NCI-H2029 treated with DMSO at 0.1 percent for 48 hours (cell line): ENCODE data around the gene TBC1D8B.
"Not testable (repeated sequence)": the region's sequence is repeated elsewhere in the genome, so short reads cannot be mapped to it uniquely, and the experiment has no call there.

ENCODE experiments used
- DNase-seq: peaks from one replicate; lab custom pipeline; 2025; lab: John Stamatoyannopoulos, UW

Gene TBC1D8B

DNA sequence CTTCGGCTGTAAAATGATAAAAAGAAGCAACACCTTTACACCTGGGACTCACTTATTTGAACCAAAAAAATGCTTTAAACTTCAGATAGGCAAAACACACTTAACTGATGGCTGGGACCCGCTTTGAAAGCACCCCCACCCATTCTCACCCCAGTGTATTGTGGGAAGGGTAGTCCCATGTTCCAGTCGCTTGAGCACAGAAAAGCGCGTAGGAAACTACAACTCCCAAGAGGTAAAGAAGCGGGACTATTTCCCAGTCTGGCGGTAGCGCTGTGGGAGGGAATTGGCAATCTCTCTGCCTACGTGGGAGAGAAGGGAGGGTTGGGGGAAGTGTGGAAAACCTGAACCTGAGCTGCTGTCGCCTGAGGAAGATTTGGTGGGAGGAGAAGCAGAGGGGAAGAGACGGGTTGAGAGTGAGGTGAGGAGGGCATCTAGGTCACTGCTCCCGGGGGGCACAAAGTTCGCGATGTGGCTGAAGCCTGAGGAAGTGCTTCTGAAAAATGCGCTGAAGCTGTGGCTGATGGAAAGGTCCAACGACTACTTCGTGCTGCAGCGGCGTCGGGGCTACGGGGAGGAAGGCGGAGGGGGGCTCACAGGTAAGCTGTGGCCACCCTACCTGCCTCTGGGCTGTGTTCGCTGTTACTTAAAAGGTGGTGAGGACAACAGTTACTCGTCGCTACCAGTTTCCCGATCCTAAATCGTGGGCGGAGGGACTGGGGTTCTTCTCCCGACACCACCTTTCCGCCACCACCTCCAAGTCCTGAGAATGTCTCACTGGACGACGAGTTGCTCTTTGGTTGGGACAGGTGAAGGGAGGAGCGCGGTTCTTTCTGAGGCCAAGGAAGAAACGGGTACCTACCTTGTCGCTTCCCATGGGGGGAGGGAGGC, at the start of gene TBC1D8B:
Gene TBC1D8B (plus strand): TSS at position 286 of the 888 bp plus-strand sequence. CDS start 181 bp downstream, at position 467.
- peak; percentile 48 for DNase-seq

DNA sequence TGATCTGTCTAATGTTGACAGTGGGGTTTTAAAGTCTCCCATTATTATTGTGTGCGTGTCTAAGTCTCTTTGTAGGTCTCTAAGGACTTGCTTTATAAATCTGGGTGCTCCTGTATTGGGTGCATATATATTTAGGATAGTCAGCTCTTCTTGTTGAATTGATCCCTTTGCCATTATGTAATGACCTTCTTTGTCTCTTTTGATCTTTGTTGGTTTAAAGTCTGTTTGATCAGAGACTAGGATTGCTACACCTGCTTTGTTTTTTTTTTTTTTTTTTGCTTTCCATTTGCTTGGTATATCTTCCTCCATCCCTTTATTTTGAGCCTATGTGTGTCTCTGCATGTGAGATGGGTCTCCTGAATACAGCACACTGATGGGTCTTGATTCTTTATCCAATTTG, 33.2 kb upstream of the TBC1D8B start:
- DNase-seq = not testable (repeated sequence)

DNA sequence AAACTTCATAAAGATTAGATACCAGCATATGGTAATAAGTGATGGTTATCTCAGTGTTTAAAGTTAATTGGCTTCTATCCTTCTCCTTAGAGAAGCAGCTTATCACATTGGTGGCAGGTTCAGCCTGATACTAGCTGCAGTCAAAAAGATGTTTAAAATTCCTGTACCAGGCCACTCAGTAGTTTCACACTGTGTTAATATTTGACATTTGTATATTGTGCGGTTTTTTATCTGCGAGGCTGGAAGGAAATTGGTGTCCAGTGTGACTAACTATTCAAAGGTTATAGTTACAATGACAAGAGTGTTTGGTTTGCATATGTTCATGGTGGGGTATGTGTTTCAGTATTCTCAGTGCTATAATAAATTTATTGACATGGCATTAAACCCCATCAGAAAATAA, 27.5 kb upstream of the TBC1D8B start:
- no peak for DNase-seq

DNA sequence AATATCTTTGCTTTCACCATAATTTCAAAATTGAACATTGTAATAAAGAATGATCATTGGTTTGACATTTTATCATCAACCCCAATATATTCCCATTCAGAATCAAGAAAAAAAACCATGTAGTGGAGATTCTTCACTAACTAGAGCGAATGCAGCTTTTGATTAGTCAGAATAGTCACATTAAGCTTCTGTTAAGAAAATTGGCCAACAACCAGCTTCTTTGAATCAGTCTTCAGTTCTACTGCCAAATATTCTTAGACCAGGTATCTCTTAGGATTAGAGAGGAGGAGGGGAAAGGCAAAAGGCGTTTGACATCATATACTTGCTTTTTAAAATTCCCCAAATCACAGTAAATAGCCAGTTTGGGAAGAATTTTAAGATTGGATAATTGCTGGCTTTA, 22.2 kb upstream of the TBC1D8B start:
- DNase-seq = no peak

DNA sequence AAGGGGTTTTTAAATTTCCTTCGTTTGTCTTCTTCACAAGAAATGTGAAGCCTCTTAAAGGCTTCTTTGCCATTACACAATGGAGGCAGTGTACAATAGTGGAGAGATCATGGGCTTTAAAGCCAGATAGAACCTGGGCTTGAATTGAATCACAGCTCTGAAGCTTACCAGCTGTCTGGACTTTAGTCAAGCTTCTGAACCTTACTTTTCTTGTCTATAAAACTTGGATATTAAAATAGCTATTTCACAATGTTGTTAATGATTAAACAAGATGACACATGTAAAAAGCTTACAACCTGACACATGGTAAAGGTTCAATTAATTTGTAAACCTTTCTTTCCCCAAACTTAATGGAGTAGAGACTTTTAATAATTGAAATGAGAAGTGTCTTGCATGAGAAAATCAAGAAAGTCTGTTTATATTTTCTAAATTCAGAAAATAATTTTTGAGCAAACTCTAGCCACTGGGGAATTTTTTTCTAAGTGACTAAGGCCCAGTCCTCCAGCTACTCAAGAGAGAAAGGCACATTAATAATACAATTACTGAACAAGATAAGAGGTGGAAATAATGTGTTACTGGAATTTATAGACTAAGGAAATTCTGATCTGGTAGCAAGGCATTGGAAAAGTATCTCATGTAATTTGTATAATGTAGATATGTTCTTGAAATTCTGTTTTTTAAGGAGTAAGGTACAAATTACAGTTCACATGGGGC, 21.7 kb upstream of the TBC1D8B start:
- DNase-seq = no peak

DNA sequence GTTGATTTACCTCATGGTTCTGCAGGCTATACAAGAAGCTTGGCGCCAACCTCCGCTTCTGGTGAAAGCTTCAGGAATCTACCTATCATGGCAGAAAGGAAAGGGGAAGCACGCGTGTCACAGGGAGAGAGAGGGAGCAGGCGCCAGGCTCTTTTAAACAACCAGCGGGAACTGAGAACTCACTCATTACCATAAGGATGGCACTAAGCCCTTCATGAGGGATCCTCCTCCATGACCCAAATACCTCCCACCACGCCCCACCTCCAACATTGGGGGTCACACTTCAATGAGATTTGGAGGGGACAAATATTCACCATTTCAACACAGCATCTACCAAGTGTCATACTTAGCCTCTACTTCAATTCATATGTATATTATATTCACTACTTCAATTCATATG, 18.8 kb upstream of the TBC1D8B start:
- DNase-seq = no peak

DNA sequence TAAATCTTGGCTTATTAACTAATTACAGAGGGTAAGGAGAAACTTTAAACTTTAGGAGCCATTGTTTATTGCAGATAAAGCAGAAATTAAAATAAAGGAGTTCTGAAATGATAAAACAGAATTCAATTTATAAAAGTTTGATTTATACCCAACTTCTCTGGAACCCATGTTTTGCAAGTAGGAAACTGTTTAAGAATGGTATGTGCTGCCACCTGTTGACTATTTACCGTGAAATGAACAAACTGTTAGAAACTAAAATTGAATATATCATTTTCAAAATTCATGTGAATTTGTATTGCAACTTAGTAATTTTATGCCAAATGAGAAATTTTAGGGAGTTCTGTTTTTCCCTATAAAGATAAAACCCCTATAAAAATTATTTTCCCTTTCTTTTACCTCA, 11.0 kb upstream of the TBC1D8B start:
- no peak for DNase-seq

DNA sequence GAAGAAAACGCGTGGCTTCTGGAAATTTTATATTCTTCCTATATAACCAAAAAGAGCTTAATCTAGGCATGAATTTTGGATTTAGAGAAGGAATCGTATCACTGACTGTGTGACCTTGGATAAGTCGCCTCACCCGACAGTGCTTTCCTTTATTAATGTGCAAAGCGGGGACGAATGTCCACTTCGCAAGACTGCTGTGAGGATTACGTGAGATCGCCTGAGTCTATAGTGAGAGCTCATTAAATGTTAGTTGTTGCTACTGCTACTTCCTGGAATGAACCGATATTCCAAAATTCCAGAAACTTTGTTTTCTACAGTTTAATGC, 448 bp upstream of the TBC1D8B start:
- DNase-seq = no peak

DNA sequence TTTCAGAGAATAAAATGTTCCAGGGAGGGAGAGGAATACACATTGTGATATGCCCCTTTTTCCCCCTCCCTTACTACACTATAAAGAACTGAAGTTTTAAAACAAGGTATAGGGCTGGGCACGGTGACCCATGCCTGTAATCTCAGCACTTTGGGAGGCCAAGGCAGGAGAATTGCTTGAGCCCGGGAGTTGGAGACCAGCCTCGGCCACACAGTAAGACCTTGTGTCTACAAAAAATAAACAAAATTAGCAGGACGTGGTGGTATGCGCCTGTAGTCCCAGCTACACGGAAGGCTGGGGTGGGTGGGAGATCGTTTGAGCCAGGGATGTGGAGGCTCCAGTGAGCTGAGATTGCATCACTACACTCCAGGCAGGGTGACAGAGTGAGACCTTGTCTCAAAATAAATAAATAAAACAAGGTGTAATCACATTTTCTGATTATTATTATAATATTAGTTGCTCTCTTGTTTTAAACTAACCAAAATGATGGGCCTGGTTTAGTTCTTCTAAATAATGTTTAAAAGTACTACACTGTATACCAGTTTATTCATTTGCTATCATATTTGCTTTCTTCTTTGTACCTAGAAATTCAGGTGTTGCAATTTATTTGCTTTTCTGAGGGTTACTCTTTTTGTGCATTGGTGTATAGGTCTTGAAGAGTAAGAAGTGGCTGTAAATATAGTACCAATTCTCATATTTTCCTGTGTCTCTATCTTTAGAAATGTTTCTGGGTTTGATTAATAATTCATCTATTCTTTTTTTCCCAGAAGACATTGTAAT, 8.8 kb downstream of the TBC1D8B start:
- DNase-seq = no peak

DNA sequence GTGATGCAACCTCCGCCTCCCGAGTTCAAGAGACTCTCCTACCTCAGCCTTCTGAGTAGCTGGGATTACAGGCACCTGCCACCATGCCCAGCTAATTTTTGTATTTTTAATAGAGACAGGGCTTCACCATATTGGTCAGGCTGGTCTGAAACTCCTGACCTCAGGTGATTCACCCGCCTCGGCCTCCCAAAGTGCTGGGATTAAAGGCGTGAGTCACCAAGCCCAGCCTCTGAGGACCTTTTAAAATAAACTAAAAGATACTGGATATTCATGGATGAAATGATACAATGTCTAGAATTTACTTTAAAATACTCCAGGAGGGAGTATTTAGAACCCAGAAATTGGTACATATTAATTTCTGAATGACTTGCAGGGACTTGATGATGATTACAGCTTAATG, 10.5 kb downstream of the TBC1D8B start:
- not testable (repeated sequence) for DNase-seq

DNA sequence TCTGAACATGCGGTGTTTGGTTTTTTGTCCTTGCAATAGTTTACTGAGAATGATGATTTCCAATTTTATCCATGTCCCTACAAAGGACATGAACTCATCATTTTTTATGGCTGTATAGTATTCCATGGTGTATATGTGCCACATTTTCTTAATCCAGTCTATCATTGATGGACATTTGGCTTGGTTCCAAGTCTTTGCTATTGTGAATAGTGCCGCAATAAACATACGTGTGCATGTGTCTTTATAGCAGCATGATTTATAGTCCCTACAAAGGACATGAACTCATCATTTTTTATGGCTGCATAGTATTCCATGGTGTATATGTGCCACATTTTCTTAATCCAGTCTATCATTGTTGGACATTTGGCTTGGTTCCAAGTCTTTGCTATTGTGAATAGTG, 11.6 kb downstream of the TBC1D8B start:
- not testable (repeated sequence) for DNase-seq

DNA sequence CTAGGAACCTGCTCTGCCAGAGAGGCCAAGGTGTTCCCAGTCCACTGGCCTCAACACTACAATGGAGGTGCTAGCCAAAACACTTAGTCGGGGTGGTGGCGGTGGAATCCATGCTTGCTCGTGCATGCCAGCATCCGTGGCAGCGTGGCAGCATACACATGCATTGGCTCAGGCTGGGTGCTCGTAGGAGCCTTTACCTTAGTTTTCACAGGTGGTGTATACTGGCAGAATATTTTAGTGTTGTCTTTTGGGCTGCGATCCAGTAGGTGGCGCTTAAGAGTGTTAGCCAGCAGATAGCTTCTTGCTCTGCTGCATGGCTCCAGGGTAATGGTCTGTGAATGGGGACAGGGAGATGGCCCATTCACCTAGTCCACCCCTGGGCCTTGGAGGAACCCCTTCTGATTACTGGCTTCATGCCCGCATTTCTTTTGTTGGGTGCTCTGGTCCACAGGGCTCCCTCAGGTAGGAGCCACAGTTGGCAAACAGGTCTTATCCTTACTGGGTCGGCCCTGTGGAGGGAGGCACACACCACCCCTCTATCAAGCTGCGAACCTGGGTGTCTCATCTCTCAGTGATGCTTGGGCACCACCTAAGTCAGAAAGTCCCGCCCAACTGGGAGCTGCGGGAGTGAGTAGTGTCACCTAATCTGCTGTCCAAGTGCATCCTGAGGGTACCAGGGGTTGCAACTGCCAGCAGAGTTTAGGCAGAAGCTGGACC, 60.7 kb downstream of the TBC1D8B start:
- no peak for DNase-seq

DNA sequence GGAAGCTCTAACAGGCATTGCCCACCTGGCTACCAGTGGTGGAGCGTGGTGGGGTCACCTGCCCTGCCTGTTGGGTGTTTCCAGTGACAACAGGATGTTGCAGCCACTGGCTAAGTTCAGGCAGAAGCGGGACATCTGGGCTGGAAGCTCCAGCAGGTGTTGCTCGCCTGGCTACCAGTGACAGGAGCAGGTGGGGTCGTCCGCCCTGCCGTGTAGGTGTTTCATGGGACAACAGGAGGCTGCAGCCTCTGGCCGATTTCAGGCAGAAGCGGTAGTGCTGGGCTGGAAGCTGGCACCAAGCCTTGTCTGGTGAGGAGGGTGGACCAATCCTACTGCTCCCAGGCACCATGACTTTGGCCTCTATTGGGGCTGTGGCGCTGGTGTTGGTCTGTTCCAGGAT, 61.2 kb downstream of the TBC1D8B start:
- no peak for DNase-seq

DNA sequence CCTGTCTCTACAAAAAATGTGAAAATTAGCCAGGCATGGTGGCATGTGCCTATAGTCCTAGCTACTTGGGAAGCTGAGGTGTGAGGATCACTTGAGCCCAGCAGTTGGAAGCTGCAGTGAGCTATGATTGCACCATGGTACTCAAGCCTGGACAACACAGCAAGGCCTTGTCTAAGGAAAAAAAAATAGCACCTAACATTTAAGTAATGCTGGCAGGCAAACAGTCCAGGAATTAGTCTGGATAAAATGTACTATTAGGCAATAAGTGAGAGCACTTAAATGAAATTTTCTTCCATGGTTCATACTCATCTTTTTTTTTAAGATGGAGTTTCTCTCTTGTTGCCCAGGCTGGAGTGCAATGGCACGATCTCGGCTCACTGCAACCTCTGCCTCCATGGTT, 70.3 kb downstream of the TBC1D8B start:
- not testable (repeated sequence) for DNase-seq

DNA sequence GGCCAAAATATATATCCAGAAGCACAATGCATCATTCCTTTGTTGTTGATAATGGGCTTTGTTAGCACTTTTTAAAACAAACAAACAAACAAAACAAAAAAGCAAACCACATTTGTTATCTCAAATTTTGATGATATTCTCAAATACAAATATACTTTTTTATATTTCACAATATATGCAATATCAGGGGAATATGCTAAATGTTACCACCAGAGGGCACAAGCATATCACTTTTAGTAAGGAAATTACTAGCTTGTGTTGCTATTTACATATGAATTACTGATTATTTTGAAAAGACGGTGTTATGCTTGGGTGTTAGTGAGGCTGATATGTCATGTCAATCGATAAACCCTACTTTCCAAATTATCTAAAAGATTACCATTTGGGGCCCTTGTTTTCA, 71.6 kb downstream of the TBC1D8B start:
- no peak for DNase-seq

DNA sequence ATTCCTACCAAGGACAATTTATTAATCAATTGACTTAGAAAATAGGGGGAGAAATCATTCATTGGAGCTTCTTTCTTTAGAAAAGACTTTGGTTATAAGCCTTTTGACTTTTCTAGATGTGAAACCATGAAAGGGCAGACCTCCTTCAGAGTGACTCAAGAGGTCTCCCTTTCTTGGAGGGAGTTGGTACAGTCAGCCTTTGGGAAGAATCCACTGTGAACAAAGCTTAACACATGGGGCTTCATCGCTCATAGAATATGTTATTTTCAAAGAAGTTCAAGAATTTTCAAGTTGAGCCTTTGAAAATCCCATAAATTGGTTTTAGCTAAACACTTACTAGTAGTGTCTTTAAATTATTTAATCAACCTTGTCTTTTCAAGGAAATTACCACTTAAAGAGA, 72.7 kb downstream of the TBC1D8B start:
- no peak for DNase-seq

DNA sequence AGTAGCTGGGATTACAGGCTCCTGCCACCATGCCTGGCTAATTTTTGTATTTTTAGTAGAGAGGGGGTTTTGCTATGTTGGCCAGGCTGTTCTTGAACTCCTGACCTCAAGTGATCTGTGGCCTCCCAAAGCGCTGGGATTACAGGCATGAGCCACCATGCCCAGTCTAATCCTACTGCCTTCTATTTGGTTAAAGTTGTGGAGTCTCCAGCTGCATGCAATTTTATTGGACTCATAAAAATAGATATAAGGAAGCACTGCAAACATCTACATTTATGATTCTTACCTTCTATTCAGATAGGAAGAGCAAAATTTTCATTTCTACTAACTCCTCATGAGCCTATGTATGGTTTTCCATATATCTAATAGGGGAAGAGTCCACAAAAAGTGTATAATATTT, 87.0 kb downstream of the TBC1D8B start:
- DNase-seq = no peak

DNA sequence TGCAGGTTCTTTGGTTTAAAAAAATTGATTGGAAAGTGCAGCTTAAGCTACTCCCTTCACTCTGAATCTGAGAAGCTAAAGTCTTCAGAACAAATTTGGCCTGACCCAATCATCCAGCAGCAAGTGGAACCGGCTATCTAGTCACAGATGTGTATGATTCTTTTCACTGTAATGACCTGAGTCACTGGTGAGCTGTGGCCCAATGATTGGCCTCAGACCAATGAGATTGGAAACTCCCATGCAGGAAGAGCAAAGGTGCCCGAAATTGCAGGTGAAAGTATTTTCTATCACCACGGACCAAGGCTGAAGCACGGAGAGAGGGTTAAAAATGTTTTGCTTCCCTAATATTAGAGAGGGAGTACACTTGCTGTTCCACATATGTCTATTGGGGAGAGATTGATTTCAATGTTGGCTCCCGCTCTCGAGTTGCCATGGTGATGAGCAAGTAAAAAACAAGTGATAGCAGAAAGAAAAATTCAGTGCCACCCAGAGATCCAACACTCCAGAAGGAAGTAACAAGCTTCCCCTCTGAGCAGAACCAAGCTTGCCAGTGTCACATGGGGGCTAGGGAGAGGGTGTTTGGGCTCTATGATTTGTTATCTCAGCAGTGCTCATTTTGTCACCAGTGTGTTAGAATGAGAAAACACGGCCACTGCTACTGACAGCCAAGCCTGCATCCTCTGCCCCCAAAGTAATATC, 89.4 kb downstream of the TBC1D8B start:
- DNase-seq = no peak

DNA sequence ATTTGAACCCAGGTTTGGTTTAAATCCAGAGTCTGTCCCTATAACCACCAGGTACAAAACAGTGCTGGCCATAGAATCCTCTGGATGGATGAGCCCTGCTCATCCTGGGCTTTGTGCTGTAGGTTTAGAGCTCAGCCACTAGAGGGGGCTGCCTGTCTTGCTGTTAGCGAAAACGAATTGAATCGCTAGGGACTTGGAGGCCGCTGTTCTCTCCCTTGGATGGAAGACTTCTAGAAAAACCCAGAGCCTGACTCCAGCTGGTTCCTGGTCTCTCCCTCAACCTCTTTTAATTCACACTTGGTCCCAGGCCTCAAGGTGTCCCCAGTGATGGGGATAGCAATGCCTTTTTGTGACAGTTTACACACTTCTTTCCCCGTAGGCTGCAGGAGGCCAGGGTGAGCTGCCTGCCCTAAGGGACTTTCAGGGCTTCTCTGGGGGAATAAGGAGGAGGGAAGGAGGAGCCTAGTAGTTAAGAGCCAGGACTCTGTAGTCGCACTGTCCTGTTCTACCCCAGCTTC, 92.0 kb downstream of the TBC1D8B start:
- DNase-seq = no peak

DNA sequence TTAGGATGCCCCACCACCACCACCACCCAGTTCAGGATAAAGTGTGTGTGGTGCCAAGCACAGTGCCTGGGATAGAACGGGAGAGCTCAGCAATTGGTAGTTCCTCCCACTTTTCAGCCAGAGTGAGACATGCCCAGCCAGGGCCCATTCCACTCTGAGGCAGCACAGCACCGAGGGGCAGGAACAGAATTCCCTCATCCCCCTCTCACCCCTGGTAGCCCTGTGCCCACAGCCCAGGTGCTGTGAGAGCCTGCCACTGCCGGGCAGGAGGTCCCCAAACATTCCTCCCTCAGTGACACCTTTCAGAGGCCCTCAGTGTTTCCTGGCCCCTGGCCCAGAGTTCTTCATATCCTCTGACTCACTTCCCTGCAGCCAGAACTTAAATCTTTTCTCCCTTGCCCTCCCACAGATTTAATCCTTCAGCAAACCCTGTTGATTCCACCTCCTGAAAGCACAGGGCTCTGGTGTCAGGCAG, 92.5 kb downstream of the TBC1D8B start:
- no peak for DNase-seq

DNA sequence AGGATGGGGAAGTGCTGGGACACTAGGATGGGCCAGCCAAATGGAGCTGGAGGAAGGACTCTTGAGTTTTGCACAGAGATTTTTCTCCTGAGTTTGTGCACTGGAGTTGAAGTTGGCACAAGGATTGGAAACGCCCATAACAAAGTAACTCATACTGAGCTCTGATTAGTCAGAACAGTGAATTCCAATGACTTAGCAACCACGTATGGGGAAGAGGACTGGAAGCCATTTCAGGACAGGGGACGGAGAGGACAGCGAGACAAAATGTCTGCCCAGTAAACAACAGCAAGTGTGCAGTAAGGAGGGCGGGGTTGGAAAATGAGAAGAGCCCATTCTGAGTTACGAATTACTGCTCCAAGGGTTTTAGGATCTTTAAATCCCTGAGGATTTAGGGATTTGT, 94.8 kb downstream of the TBC1D8B start:
- DNase-seq = no peak
